GM19240 (cell line): ENCODE measurements around the gene WAPL.
"Not testable (repeated sequence)": the region's sequence is repeated elsewhere in the genome, so short reads cannot be mapped to it uniquely, and the experiment has no call there.

Source experiments
- DNase-seq: peaks from one replicate; pipeline ENCODE4 v3.0.0; 2011; ENCODE audit warnings: low spot score; ENCODE audit not compliant: insufficient read length

The WAPL gene, protein sequence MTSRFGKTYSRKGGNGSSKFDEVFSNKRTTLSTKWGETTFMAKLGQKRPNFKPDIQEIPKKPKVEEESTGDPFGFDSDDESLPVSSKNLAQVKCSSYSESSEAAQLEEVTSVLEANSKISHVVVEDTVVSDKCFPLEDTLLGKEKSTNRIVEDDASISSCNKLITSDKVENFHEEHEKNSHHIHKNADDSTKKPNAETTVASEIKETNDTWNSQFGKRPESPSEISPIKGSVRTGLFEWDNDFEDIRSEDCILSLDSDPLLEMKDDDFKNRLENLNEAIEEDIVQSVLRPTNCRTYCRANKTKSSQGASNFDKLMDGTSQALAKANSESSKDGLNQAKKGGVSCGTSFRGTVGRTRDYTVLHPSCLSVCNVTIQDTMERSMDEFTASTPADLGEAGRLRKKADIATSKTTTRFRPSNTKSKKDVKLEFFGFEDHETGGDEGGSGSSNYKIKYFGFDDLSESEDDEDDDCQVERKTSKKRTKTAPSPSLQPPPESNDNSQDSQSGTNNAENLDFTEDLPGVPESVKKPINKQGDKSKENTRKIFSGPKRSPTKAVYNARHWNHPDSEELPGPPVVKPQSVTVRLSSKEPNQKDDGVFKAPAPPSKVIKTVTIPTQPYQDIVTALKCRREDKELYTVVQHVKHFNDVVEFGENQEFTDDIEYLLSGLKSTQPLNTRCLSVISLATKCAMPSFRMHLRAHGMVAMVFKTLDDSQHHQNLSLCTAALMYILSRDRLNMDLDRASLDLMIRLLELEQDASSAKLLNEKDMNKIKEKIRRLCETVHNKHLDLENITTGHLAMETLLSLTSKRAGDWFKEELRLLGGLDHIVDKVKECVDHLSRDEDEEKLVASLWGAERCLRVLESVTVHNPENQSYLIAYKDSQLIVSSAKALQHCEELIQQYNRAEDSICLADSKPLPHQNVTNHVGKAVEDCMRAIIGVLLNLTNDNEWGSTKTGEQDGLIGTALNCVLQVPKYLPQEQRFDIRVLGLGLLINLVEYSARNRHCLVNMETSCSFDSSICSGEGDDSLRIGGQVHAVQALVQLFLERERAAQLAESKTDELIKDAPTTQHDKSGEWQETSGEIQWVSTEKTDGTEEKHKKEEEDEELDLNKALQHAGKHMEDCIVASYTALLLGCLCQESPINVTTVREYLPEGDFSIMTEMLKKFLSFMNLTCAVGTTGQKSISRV (N-terminal part only)

DNA sequence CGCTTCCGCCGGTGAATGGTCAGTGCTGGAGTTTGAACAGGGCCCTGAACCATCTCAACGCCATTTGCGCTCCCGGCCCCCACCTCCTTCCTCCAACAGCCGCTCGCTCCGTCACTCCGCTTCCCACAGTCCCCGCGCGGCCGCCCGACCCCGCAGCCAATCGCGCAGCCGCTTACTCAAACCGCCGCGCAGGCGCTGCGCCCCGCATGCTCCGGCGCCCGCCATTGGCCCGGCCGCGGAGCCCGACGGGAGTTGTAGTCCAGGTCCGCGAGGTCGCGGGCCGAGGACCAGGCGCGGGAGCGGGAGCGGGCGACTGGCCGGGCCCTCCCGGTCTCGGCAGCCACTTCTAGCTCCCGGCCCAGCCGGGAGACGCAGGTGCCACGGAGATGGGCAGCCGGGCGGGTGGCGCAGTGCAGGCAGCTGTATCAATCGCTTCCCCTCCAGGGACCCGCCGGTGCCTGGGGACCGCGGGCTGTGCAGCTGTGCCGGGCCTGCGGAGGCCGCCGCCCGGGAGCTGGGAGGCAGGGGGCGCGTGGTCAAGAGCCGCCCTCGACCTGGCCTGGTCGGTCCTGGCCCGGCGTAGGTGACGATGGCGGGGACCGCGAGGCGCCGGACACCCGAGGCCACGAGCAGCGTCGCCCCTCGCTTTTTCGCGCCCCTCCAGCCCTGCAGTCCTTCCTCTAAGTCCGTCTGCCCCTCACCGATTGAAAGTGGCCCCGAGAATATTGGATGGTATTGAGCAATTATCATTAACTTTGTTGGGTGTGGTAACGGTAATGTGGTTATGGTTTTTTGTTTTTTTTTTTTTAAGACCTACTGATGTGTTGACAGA is at the start of gene WAPL:
TSS of gene WAPL (minus strand) at position 115 of the 832 bp plus-strand sequence. CDS start 3,723 bp downstream, outside the sequence.
- peak; percentile 93 for DNase-seq

DNA sequence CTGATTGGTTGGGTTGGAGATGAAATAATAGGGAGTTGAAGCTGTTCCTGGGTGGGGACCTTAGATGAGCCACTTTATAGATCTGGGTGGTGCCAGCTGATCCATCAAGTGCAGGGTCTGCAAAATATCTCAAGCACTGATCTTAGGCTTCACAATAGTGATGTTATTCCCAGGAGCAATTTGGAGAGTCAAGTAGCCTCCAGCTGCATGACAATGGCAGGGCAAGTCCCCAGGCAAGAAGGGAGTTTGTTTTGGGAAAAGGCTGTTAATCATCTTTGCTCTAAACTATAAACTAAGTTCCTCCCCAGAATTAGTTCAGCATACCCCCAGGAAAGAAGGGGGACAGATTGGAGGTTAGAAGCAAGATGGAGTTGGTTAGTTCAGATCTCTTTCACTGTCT is 47.7 kb upstream of the WAPL start:
- no peak for DNase-seq

DNA sequence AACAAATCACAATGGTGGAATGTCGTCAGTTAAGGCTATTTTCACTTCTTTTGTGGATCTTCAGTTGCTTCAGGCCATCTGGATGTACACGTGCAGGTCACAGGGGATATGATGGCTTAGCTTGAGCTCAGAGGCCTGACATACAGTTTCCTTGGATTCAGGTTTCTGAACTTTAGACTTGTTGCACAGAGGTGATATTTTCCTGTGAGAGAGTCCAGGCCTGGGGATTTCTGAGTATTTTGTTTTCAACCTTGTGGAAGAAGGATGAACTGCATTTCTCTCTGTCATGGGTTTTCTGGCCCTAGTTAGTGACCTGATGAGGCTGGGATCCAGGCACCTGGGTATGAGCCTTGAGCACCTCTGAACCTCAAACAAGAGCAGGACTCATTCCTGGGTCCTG is 44.9 kb upstream of the WAPL start:
- not testable (repeated sequence) for DNase-seq

DNA sequence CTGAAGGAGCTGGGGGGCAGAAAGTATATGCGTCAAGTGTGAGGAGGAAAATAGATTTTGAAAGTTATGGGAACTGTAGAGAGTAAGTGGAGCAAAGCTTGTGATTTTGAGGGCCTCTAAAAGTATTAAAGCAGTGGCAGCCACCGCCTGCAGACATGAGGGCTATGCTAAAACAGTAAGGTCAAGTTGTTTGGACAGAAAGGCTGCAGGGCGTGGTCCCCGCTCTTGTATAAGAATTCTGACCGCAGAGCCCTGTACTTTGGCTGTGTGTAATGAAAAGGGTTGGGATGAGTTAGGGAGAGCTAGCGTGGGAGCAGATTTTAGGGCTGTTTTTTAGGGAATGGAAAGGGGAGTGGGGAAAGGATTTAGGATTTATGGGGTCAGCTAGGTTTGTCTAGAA is 41.7 kb upstream of the WAPL start:
- DNase-seq = not testable (repeated sequence)

DNA sequence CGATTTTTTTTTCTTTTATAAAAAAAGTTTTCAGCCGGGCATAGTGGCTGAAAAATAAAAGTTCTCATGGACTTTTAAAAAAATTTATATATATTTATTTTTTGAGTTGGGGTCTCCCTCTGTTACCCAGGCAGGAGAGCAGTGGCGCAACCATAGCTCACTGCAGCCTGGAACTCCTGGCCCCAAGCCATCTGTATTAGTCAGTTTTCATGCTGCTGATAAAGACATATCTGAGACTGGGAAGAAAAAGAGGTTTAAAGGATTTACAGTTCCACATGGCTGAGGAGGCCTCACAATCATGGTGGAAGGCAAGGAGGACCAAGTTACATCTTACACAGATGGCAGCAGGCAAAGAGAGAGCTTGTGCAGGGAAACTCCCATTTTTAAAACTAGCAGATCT is 37.1 kb upstream of the WAPL start:
- not testable (repeated sequence) for DNase-seq

DNA sequence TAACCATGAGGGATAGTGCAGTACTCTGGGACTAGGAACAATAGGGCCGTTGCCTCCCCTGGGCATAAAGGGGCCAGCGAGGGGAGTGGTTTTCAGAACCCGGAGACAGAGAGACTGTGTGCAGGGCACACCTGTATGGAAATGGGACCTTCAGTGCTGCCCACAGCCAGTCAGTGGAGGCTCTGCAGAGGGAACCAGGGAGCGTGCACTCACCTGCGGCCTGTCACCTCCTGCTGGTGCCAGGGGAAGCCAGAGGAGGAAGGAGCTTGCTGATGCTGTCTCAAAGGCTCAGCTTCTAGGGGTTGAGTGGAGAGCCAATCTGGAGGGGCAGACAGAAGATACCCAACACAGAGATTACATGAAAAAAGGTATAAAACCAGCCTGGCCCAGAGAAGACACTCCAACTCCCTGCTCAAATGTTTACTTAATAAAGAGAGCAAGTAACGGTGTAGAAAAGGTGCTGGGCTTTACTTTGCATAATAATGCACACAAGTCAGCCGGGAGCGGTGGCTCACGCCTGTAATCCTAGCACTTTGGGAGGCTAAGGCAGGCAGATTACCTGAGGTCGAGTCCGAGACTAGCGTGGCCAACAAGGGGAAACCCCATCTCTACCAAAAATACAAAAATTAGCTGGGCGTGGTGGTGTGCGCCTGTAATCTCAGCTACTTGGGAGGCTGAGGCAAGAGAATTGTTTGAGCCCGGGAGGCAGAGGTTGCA is 35.5 kb upstream of the WAPL start:
- no peak for DNase-seq

DNA sequence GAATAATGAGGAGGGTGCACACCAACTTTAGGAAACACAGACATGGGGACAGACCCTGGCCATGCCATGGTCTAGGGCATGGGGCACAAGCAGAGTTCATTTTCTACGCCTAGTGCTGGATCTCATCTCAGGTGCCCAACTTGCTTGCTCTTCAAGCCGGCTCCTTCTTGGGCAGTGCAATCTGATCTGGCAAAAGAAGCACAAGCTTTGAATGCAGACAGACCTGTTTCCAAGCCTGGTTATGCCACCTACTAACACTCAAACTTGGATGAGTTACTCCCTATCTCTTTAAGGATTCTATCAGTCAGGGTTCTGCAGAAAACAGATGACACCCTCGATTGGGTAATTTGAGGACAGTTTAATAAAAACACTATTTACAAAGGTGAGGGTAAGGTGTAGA is 34.9 kb upstream of the WAPL start:
- no peak for DNase-seq

DNA sequence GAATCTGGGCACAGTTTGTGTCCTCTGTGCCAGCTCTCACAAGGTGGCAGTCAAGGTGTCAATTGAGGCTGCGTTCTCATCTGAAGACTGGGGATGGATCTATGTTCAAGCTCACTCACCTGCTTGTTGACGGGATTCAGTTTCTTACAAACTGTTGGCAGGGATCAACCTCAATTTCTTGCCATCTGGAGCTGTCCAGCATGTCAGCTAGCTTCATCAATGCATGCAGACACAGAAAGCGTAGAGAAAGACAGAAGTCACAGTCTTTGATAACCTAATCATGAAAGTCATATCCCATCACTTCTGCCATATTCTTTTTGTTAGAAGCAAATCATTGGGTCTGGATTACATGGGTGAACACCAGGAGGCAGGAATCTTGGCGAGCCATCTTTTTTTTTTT is 32.0 kb upstream of the WAPL start:
- DNase-seq = no peak

DNA sequence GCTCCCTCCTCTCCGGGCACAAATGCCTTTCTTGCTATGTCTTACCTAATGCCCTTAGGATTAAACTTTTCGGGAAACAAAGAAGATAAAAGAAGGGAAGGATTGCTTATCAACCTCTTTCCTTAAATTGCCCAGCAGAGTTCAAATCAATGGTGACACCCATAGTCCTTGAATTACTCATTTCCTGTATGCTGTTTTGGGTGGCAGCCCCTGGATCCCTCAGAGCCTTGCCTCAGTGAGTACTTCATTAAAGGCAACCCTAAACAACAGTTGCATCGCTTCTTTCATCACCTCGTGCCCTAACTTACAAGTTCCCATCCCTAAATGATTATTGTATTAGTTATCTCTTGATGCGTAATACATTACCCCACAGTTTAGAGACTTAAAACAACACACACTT is 31.6 kb upstream of the WAPL start:
- DNase-seq = no peak

DNA sequence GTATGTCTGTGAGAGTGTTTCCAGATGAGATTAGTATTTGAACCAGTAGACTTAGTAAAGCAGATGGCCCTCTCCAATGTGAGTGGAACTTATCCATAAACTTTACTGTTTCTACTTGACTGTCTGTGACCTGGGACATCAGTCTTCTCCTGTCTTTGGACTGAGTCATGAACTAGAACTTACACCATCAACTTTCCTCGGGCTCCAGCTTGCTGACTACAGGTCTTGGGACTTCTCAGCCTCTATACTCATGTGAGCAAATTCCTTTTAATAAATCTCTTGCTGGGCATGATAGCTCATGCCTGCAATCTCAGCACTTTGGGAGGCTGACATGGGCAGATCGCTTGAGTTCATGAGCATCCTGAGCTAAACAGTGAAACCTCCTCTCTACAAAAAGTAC is 25.7 kb upstream of the WAPL start:
- DNase-seq = no peak

DNA sequence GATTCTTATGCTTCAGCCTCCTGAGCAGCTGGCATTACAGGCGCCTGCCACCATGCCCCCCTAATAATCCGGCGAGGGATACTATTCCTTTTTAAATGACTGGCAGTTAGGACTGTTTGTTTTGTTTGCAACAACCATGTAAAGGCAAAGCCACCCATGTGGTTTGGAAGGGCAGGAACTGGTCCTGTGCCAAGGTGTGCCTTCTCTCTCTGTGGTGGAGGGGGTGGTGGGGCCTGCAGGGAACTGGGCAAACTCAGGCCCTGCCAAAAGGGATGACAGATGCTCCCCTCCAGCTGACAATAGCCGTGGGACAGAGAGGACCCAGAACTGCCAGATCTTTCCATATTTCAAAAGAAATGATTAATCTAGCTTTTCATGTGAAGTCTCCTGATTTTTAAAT is 23.5 kb upstream of the WAPL start:
- no peak for DNase-seq

DNA sequence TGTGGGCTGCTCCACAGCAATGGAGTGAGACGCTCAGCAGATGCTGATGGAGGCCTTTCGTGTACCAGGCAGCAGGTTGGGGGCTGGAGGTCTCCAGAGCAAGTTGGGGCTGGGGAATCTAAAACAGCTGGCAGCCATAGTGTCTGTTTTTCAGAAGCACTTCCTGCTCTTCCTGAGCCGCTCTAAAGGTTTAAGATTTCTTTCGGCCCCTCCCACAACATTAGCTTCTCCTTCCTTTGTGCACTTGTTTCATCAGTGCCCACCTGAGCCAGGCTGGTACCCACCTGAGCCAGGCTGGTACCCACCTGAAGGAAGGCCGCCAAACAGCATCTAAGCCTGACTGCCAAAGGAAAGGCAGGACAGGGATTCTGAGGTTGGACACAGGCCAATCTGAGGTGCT is 18.4 kb upstream of the WAPL start:
- DNase-seq = no peak

DNA sequence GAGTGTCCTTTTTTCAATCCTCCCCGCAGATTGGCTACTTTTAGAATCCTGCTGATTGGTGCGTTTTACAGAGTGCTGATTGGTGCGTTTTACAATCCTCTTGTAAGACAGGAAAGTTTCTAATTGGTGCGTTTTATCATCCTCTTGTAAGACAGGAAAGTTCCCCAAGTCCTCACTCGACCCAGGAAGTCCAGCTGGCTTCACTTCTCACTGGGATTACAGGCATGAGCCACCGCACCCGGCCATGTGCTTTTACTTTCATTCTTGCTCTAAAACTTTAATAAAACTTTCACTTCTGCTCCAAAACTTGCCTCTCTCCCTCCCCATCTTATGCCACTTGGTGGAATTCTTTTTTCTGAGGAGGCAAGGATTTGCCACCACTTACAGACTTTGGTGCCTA is 17.0 kb upstream of the WAPL start:
- no peak for DNase-seq

DNA sequence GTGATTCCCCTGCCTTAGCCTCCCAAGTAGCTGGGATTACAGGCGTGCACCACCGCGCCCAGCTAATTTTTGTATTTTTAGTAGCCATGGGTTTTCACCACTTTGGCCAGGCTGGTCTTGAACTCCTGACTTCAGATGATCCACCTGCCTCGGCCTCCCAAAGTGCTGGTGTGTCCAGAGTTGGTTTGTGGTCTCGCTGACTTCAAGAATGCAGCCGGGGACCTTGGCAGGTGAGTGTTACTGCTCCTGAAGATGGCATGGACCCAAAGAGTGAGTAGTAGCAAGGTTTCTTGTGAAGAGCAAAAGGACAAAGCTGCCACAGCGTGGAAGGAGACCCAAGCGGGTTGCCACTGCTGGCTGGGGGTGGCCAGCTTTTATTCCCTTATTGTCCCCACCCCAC is 16.4 kb upstream of the WAPL start:
- DNase-seq = not testable (repeated sequence)

DNA sequence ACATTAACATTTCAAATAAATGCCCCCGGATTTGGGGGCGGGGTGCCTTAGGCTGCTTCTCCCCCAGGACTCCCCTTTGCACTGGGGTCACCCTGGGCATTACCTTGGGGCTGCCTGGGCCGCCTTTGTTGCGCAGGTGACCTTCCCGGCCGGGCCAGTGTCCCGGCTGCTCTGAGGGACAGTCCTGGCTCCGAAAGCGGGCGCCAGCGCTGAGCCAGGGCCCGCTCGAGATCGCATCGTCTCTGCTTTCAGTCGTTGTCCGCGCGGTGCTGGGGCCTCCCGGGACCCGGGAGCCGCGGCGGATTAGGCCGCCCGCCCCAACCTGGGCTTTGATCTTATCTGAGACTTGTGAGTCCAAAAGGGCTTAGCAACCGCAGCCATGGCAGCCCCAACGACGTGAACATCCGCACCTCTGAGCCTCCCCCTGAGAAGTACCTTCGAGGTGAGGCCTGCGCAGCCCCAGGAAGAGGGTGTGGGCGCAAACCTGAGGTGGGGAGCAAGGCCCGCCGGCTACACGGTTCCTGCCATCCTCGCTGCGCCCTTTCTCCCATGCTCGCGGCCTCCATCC is 14.8 kb upstream of the WAPL start:
- no peak for DNase-seq

DNA sequence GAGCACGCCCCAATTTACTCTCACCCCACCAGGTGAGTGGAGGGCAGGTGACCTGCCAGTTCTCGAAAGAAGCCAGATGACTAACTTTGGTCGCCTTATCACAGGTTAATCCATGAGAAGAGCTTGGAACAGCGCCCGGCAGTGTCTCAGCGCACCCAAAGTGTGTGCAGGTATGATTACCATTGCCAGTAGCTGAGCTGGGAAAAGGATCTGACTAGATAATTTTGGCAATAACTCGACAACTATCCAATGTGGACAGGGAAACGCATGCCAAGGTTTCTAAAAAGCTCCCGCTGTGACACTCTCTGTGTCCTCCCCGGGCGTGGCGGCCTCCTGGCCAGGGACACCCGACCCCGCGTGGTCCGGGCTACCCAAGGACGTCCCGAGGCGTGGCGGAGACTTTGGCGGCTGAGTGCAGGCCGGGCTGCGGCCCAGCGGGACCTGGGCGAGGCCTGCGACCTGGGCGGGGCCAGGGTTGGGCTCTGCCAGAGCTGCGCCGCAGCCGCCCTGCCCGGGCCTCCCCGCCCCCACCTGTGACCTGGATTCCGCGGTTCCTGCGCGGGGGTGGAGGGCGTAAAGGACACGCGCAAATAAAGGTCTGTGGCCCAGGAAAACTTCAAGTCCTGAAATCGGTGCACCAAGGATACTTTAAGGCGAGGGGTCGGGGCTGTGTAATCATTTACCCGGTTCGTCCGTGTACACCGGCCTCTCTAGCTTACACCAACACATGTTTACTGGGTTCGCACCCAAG is 13.7 kb upstream of the WAPL start:
- DNase-seq = no peak

DNA sequence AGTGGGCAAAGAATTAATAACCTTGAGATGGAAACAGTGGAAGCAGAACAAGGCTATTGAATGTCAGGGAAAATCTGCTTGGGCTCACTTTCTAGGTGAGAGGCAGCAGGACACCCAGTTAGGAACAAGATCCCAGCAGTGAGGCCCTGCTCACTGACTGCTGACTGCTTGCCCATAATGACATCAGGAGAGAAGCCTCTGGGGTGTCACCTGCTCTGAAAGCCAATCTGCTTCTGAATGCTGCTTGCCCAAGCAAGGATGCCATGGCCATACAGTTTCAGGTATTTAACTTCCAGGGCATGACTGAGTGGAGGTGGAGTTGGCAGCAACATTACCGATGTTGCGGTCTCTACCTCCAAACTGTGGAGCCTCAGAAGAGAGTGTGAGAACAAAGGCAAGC is 11.7 kb upstream of the WAPL start:
- no peak for DNase-seq

DNA sequence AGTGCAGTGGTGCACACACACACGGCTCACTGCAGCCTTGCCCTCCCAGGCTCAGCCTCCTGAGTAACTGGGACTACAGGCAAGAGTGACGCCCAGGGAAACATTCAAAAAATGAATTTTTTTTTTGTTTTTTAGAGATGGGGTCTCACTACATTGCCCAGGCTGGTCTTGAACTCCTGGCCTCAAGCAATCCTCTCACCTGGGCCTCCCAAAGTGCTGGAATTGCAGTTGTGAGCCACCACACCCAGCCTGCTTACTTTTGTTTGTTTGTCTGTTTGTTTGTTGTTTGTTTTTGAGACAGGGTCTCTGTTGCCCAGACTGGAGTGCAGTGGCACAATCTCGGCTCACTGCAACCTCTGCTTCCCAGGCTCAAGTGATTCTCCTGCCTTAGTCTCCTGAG is 7.1 kb upstream of the WAPL start:
- DNase-seq = not testable (repeated sequence)

DNA sequence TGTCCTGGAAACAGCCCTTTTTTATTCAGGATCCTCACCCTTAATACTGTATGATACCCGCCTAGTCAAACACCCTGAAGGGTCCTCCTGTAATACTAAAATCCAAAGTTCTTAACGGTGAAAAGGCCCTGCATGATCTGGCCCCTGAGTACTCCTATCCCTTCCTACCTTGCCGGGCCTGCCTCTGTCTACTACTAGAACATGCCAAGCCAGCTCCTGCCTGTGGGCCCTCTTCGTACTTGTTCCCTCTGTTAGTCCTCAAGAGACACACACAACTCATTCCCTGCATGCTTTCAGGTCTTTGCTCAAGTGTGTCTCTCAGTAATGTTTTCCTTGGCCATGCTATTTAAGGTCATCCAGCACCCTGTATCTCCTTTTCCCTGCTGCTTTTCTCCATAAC is 5.0 kb upstream of the WAPL start:
- DNase-seq = no peak
